Measurements from ENCODE around the gene ARHGEF4.

DNA sequence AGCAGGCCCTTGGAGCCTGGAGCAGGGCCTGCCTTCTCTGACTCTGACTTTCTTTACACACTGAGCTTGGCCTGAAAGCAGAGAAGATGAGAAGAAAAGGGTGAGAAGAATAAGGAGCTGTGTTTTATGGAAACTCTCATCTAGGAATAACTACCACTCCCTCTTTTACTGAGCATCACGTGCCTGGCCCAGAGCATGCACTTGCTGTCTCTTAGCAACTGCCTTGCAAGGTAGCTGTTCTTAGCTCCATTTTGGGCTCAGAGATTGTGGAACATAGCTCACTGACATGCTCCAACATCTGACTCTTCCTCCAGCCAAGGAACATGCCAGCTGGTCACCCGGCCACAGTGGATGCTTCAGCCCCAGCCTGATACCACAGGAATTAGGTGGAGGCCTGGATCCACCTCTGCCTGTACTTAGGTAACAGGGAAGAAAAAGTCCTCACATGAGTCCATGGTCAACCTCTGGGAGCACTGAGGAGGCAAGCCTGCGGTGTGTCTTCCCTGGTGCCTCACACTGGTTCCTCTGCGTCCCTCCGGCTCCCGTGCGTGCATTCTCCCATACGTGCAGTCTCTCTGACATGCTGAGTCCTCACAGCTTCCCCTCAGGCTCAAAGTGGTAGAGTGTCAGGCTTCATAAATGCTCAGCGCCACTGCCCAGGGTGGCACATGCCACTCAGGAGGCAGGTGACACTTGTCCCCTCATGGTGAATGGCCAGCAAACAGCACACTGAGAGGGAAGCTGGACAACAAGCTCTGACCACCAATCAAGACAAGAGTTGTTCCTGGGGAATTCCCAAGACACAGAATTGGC, 45.7 kb upstream of the ARHGEF4 start:
- no peak for TF ChIP-seq CTCF (IDR thresholded peaks at IDR 0.05)
- TF ChIP-seq POLR2A (IDR thresholded peaks at IDR 0.05), result no peak
- TF ChIP-seq EP300 (IDR thresholded peaks at IDR 0.05), result no peak

Measured in sigmoid colon (tissue), 4 donors.